Activated CD4-positive, alpha-beta T cell treated with anti-CD3 and anti-CD28 coated beads for 48 hours (primary cell): Measurements from ENCODE around the gene SLC22A12.

ENCODE experiments used
- DNase-seq: peaks from one replicate; pipeline ENCODE4 v3.0.0-alpha.2; 2020

SLC22A12 gene

GRCh38 chr11:64605656-64606585, 14.9 kb downstream of the SLC22A12 start:
- DNase-seq: no peak

GRCh38 chr11:64606796-64607380, 15.9 kb downstream of the SLC22A12 start:
- no peak for DNase-seq

GRCh38 chr11:64607381-64607985, 16.5 kb downstream of the SLC22A12 start:
- no peak for DNase-seq

- no peak for DNase-seq
Observed at GRCh38 chr11:64608046-64608445, 17.0 kb downstream of the SLC22A12 start.

- DNase-seq: no peak
Observed at GRCh38 chr11:64608636-64609035, 17.6 kb downstream of the SLC22A12 start.

- no peak for DNase-seq
Observed at GRCh38 chr11:64609436-64610047, 18.5 kb downstream of the SLC22A12 start.

GRCh38 chr11:64610596-64610995, 19.6 kb downstream of the SLC22A12 start:
- no peak for DNase-seq

GRCh38 chr11:64611176-64611575, 20.2 kb downstream of the SLC22A12 start:
- no peak for DNase-seq

- no peak for DNase-seq
Observed at GRCh38 chr11:64611869-64612646, 21.0 kb downstream of the SLC22A12 start.

GRCh38 chr11:64613648-64614047, 22.6 kb downstream of the SLC22A12 start:
- no peak for DNase-seq

- no peak for DNase-seq
Observed at GRCh38 chr11:64614917-64615316, 23.9 kb downstream of the SLC22A12 start.

GRCh38 chr11:64616817-64617216, 25.8 kb downstream of the SLC22A12 start:
- DNase-seq: no peak

GRCh38 chr11:64619196-64619595, 28.2 kb downstream of the SLC22A12 start:
- no peak for DNase-seq

GRCh38 chr11:64619811-64620380, 28.9 kb downstream of the SLC22A12 start:
- DNase-seq: peak; percentile 38

GRCh38 chr11:64620381-64620971, 29.5 kb downstream of the SLC22A12 start:
- DNase-seq: no peak

- DNase-seq: no peak
Observed at GRCh38 chr11:64621283-64622019, 30.4 kb downstream of the SLC22A12 start.

- no peak for DNase-seq
Observed at GRCh38 chr11:64622681-64623080, 31.7 kb downstream of the SLC22A12 start.

- DNase-seq: no peak
Observed at GRCh38 chr11:64624883-64625481, 34.0 kb downstream of the SLC22A12 start.

- DNase-seq: no peak
Observed at GRCh38 chr11:64626637-64627036, 35.6 kb downstream of the SLC22A12 start.

- no peak for DNase-seq
Observed at GRCh38 chr11:64627371-64627770, 36.4 kb downstream of the SLC22A12 start.

GRCh38 chr11:64628596-64628995, 37.6 kb downstream of the SLC22A12 start:
- DNase-seq: no peak
